Endothelial cell of umbilical vein (primary cell): Measurements from ENCODE around the gene ACVRL1. TPM values are rescaled to one million over a fixed set of nuclear protein-coding genes. Genes with fewer than 3 reads are reported as not detected.

Source experiments
- BruUV-seq: library from RNA; stranded (reverse); fragments of 400-500 nt; replicated peaks from 2 replicates; lab custom pipeline; 2021; lab: Mats Ljungman, UMichigan
- CTCF ChIA-PET: fragments of 300-600, 350-600 bp; sonication (Branson Sonifier 250); formaldehyde crosslinking; loops from one replicate; lab custom pipeline; 2021; ENCODE audit warnings: antibody characterized with exemption, inconsistent platforms; lab: Charles Lee
- POLR2A ChIA-PET: fragments of 300-600, 350-600 bp; sonication (Branson Sonifier 250); formaldehyde crosslinking; loops from one replicate; lab custom pipeline; 2021; ENCODE audit warnings: antibody characterized with exemption, inconsistent platforms; lab: Charles Lee
- DNase-seq: peaks from one replicate; pipeline ENCODE4 v3.0.0-alpha.2; 2011; ENCODE audit warnings: low read depth, low spot score
- FAIRE-seq: peaks from 2 replicates; lab custom pipeline; 2011; peaks lifted over from hg19 to GRCh38; lab: Jason Lieb, UNC
- H2AFZ ChIP-seq: 2 replicates; pipeline ENCODE4 v1.6.0; 2012; ENCODE audit warnings: low read depth, low read length, control low read depth, inconsistent platforms
- H3K27ac ChIP-seq: 2 replicates; pipeline ENCODE4 v1.5.1; 2011; ENCODE audit warnings: low read depth, mild to moderate bottlenecking, control low read depth, low read length, moderate library complexity; ENCODE audit not compliant: insufficient read depth
- H3K27me3 ChIP-seq, 2 experiments: 2 replicates each; pipeline versions ENCODE4 v1.6.0 to v1.6.1; 2011; ENCODE audit warnings: low read length in 2 of 2, mixed read lengths in 1 of 2; ENCODE audit not compliant: control insufficient read depth in 2 of 2, insufficient read depth in 2 of 2
- H3K36me3 ChIP-seq, 2 experiments: 2 replicates in 1 of 2; 3 replicates in 1 of 2; pipeline ENCODE4 v1.5.1; 2011; ENCODE audit warnings: low read length in 2 of 2, mild to moderate bottlenecking in 1 of 2, moderate library complexity in 1 of 2; ENCODE audit not compliant: control insufficient read depth in 2 of 2, insufficient read depth in 2 of 2; ENCODE audit errors: extremely low read depth in 1 of 2
- H3K4me1 ChIP-seq: 3 replicates; pipeline ENCODE4 v1.5.1; 2011; ENCODE audit warnings: mild to moderate bottlenecking, low read length; ENCODE audit not compliant: control insufficient read depth, insufficient read depth; ENCODE audit errors: extremely low read depth
- H3K4me2 ChIP-seq: 2 replicates; pipeline ENCODE4 v1.6.1; 2011; ENCODE audit warnings: low read length, control low read depth, mixed read lengths; ENCODE audit not compliant: insufficient read depth
- H3K4me3 ChIP-seq, 3 experiments: fragments of 200-600 bp in 1 of 3; sonication (generic), shearing (Covaris generic) in 1 of 3; replicated peaks in 1 of 3; 2 replicates each; pipeline ENCODE4 v1.5.1; 2011 to 2016; ENCODE audit warnings: control low read depth in 3 of 3, low read length in 3 of 3, mild to moderate bottlenecking in 2 of 3, inconsistent platforms in 1 of 3, low read depth in 1 of 3, moderate library complexity in 1 of 3; ENCODE audit not compliant: insufficient read depth in 1 of 3
- H3K79me2 ChIP-seq: 2 replicates; pipeline ENCODE4 v1.6.0; 2012; ENCODE audit warnings: low read length, inconsistent platforms; ENCODE audit not compliant: control insufficient read depth, insufficient read depth
- H3K9ac ChIP-seq: replicated peaks from 2 replicates; pipeline ENCODE3; 2011; ENCODE audit warnings: low read length, control low read depth; ENCODE audit not compliant: insufficient read depth; ENCODE audit errors: extremely low read depth
- H3K9me1 ChIP-seq: replicated peaks from 3 replicates; pipeline ENCODE4 v1.6.0; 2011; ENCODE audit warnings: mild to moderate bottlenecking, low read length; ENCODE audit not compliant: control insufficient read depth, insufficient read depth; ENCODE audit errors: extremely low read depth
- H3K9me3 ChIP-seq: replicated peaks from 2 replicates; pipeline ENCODE4 v1.5.1; 2012; ENCODE audit warnings: low read length, inconsistent platforms; ENCODE audit not compliant: control insufficient read depth, insufficient read depth
- H4K20me1 ChIP-seq: replicated peaks from 2 replicates; pipeline ENCODE3; 2011; ENCODE audit warnings: mild to moderate bottlenecking, low read length; ENCODE audit not compliant: control insufficient read depth, insufficient read depth; ENCODE audit errors: extremely low read depth
- EZH2 ChIP-seq: IDR thresholded peaks from 2 replicates; pipeline ENCODE4 v1.6.1; 2012; ENCODE audit warnings: borderline replicate concordance, low read depth, mild to moderate bottlenecking, moderate library complexity, low read length, inconsistent platforms; ENCODE audit not compliant: severe bottlenecking
- FOS ChIP-seq: IDR thresholded peaks from 2 replicates; pipeline ENCODE4 v1.6.1; 2011; ENCODE audit warnings: mild to moderate bottlenecking, low read length, moderate library complexity, borderline replicate concordance; ENCODE audit not compliant: insufficient read depth
- GATA2 ChIP-seq: IDR thresholded peaks from 2 replicates; pipeline ENCODE4 v1.7.0; 2011; ENCODE audit warnings: low read depth, mild to moderate bottlenecking, moderate library complexity, mixed read lengths, low read length; ENCODE audit not compliant: insufficient read length, insufficient read depth
- JUN ChIP-seq: IDR thresholded peaks from 2 replicates; pipeline ENCODE4 v1.6.1; 2011; ENCODE audit warnings: borderline replicate concordance, low read depth; ENCODE audit not compliant: insufficient read length, insufficient read depth
- MYC ChIP-seq: IDR thresholded peaks from one replicate; pipeline ENCODE4 v1.6.1; 2011; ENCODE audit warnings: mild to moderate bottlenecking, low read depth, low read length
- POLR2A ChIP-seq: IDR thresholded peaks from 2 replicates; pipeline ENCODE4 v1.6.1; 2012; ENCODE audit warnings: low read depth, mild to moderate bottlenecking, control low read depth, low read length
- POLR2AphosphoS5 ChIP-seq: IDR thresholded peaks from 2 replicates; pipeline ENCODE4 v1.6.1; 2012; ENCODE audit warnings: low read depth, mild to moderate bottlenecking, control low read depth, low read length, moderate library complexity; ENCODE audit not compliant: insufficient read depth
- dilution Hi-C: fragments of 300-500 bp; cut with MboI; formaldehyde crosslinking; loops from one replicate; pipeline ENCODE4 v1.15.0; 2019; ENCODE audit warnings: low sequenced_read_pairs; ENCODE audit not compliant: extremely low pct_ligation_motif_present
- intact Hi-C: fragments of 100-400 bp; cut with micrococcal nuclease; formaldehyde crosslinking; loops from one replicate; pipeline ENCODE4 v1.10.0; 2022
- polyA plus RNA-seq, 4 experiments: library from polyadenylated mRNA; depleted of rRNA in 3 of 4; stranded (reverse) in 3 of 4; unstranded in 1 of 4; fragments of >200 nt; gene quantifications; 2 replicates each; pipeline versions ENCODE4 v1.2.1 to v1.2.3, GENCODE V29; 2011 to 2012; ENCODE audit warnings: missing spikeins in 1 of 4
- total RNA-seq: library from RNA; stranded (reverse); gene quantifications from 2 replicates; pipeline ENCODE4 v1.2.3, GENCODE V29; 2021
- TF ChIP-seq, protein P1 (sequence below), 2 donors: IDR thresholded peaks; 1 replicate in 1 of 2; 2 replicates in 1 of 2; pipeline ENCODE4 v1.5.1; 2011; ENCODE audit warnings: low read length in 2 of 2, mild to moderate bottlenecking in 2 of 2, moderate library complexity in 2 of 2, control low read depth in 1 of 2, inconsistent platforms in 1 of 2, low read depth in 1 of 2; ENCODE audit not compliant: insufficient read depth in 1 of 2; ENCODE audit errors: extremely low read depth in 1 of 2
- TF ChIP-seq, protein P2 (sequence below): IDR thresholded peaks from 2 replicates; pipeline ENCODE4 v1.6.1; 2011; ENCODE audit not compliant: insufficient read depth, insufficient read length

The ACVRL1 gene
- total and polyA plus RNA-seq, 2 donors (not counting 3 experiments of a cell fraction or from before 2014, with no cell fraction given) = 355 to 404 TPM

DNA sequence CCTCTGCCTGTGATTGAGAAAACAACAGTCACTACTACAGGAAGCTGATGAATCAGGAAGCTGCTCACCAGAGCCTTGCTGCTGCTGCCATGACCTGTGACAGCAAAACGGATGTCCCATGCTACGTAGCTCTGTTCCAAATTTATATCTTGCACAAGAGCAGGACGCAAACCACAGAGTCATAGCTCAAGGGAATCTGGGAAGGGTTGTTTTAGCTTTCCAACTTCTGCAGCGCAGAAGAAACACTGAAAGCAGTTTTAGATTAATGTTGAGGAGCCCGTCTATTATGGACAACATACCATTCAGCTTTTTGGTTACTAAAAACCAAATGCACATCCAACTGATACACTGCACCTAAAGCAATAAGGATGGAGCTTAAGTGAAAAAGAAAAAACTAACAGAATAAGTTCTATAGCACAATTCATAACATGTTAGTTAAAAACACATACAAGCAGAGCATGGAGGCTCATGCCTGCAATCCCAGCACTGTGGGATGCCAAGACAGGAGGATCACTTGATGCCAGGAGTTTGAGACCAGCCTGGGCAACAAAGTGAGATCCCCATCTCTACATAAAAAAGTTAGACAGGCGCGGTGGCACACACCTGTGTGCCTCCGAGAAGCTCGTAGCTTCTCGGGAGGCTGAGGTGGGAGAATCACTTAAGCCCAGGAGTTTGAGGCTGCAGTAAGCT, 21.1 kb upstream of the ACVRL1 start:
- peaks cover 2% of the 10 kb centered on the region for H3K9me3 ChIP-seq
- dilution Hi-C loops (no loop called here), intact Hi-C loops (loop anchor here (5.0 kb wide), 1 partner anchor 144 kb away; no protein-coding TSS in a partner anchor)
- no peaks in the 10 kb centered on the region for H3K27me3 ChIP-seq
- H3K27ac ChIP-seq = peak overlapping the region; percentile 89
- ChIA-PET POLR2A (interaction anchor here (0.8 to 1.6 kb wide), 7 partner anchors 9 to 121 kb away, joined by 3 to 8 read pairs (median 5); partner anchors contain the start of genes ACVRL1 and TAMALIN), CTCF (interaction anchor here (0.7 to 6.5 kb wide), 18 partner anchors 9 to 465 kb away, joined by 3 to 55 read pairs (median 5); no protein-coding TSS in a partner anchor)
- H3K4me3 ChIP-seq = peak overlapping the region in 1 of 3 experiments; percentile 7
- H3K36me3 ChIP-seq = no peaks in the 10 kb centered on the region
- H3K4me2 ChIP-seq = peak overlapping the region; percentile 52
- no peak overlapping the region for H2AFZ ChIP-seq
- peaks cover 41% of the 10 kb centered on the region for H3K4me1 ChIP-seq
- H4K20me1 ChIP-seq = no peaks in the 10 kb centered on the region
- H3K9me1 ChIP-seq = no peaks in the 10 kb centered on the region
- FAIRE-seq (peak; percentile 100), DNase-seq (peak; percentile 98)
- BruUV-seq = TSS peak; percentile 95
- TF ChIP-seq, protein P1, sequence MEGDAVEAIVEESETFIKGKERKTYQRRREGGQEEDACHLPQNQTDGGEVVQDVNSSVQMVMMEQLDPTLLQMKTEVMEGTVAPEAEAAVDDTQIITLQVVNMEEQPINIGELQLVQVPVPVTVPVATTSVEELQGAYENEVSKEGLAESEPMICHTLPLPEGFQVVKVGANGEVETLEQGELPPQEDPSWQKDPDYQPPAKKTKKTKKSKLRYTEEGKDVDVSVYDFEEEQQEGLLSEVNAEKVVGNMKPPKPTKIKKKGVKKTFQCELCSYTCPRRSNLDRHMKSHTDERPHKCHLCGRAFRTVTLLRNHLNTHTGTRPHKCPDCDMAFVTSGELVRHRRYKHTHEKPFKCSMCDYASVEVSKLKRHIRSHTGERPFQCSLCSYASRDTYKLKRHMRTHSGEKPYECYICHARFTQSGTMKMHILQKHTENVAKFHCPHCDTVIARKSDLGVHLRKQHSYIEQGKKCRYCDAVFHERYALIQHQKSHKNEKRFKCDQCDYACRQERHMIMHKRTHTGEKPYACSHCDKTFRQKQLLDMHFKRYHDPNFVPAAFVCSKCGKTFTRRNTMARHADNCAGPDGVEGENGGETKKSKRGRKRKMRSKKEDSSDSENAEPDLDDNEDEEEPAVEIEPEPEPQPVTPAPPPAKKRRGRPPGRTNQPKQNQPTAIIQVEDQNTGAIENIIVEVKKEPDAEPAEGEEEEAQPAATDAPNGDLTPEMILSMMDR (IDR thresholded peaks at IDR 0.05; ENCODE audit: extremely low read depth in 1 of 2, insufficient read depth in 1 of 2, low read depth in 1 of 2, low read length in 2 of 2) = no peak
- TF ChIP-seq, protein P2, sequence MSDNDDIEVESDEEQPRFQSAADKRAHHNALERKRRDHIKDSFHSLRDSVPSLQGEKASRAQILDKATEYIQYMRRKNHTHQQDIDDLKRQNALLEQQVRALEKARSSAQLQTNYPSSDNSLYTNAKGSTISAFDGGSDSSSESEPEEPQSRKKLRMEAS = peak; percentile 38
- TF ChIP-seq EZH2 (no peak), FOS (peak; percentile 96), GATA2 (peak; percentile 64), POLR2A (peak; percentile 76), POLR2AphosphoS5 (peak; percentile 97), MYC (peak; percentile 10), JUN (peak; percentile 96)
- no peaks in the 10 kb centered on the region for H3K79me2 ChIP-seq
- peak overlapping the region; percentile 42 for H3K9ac ChIP-seq
